Measurements from ENCODE around the gene ENTPD2. TPM values are rescaled to one million over a fixed set of nuclear protein-coding genes. Genes with fewer than 3 reads are reported as not detected.

ENTPD2 gene
- total and polyA plus RNA-seq, 2 donors (not counting 1 experiment from before 2014, with no cell fraction given), result not detected

DNA sequence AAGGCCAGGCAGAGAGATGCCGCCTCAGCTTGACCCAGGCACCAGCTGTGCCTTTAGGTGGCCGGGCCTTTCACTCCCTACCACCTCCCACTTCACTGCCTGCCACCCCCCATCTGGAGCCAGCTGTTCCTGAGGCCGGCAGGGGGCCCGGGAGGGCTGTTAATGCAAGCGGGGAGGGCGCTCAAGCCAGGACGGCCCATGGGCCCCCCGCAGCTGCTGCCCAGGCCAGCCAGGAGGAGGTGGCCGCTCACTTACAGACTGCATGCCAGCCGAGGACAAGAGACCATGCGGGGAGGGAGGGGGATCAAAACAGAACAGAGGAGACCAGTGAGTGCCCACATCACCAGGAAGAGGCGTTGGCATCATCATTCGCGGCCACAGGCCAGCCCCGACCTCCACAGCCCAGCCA is 30.3 kb downstream of the ENTPD2 start:
- intact Hi-C loops (cut with micrococcal nuclease), result no loop called here
- Histone ChIP-seq H3K4me3 (ENCODE audit: control extremely low read depth in 1 of 5, extremely low read depth in 1 of 5, insufficient read depth in 1 of 5, low read depth in 2 of 5, low read length in 4 of 5) (no peak overlapping the region), H3K27me3 (replicated peaks in 1 of 4; ENCODE audit: control extremely low read depth in 1 of 4, control insufficient read depth in 3 of 4, insufficient read depth in 4 of 4, low read length in 3 of 4) (no peaks in the 10 kb centered on the region), H2AFZ (ENCODE audit: insufficient read depth, low read depth, low read length, poor library complexity, severe bottlenecking) (no peak overlapping the region), H3K9ac (ENCODE audit: low read length) (no peak overlapping the region), H3K36me3 (replicated peaks in 1 of 2; ENCODE audit: control extremely low read depth in 1 of 2, control insufficient read depth in 1 of 2, extremely low read depth in 1 of 2, insufficient read depth in 2 of 2, low read length in 1 of 2) (no peaks in the 10 kb centered on the region), H3K27ac (ENCODE audit: low read length in 2 of 2) (no peak overlapping the region), H3K79me2 (ENCODE audit: control insufficient read depth, insufficient read depth, low read length) (no peaks in the 10 kb centered on the region), H3K4me2 (replicated peaks; ENCODE audit: low read depth, low read length, poor library complexity, severe bottlenecking) (no peak overlapping the region), H3K9me3 (ENCODE audit: control extremely low read depth in 1 of 3, control insufficient read depth in 2 of 3, insufficient read depth in 1 of 3, low read length in 2 of 3) (peaks cover 0 to 9% (median 0%) of the 10 kb centered on the region in 3 donors), H4K20me1 (ENCODE audit: control insufficient read depth, insufficient read depth, low read length, poor library complexity, severe bottlenecking) (peaks cover 4% of the 10 kb centered on the region), H3K4me1 (ENCODE audit: control insufficient read depth in 2 of 2, insufficient read depth in 2 of 2, low read length in 2 of 2) (peaks cover 7 to 22% of the 10 kb centered on the region in 2 donors)
- Mint-ChIP-seq H3K27me3 (no peaks in the 10 kb centered on the region), H3K9me3 (ENCODE audit: insufficient read depth) (no peaks in the 10 kb centered on the region), H3K4me3 (no peak overlapping the region), H3K4me1 (peaks cover 17% of the 10 kb centered on the region), H3K27ac (no peak overlapping the region)
- ChIA-PET CTCF (no interaction called here), POLR2A (no interaction called here)
- TF ChIP-seq EZH2 (IDR thresholded peaks at IDR 0.05; ENCODE audit: borderline replicate concordance, insufficient read depth, low read depth, low read length, poor library complexity, severe bottlenecking), result no peak
- TF ChIP-seq, protein P1, sequence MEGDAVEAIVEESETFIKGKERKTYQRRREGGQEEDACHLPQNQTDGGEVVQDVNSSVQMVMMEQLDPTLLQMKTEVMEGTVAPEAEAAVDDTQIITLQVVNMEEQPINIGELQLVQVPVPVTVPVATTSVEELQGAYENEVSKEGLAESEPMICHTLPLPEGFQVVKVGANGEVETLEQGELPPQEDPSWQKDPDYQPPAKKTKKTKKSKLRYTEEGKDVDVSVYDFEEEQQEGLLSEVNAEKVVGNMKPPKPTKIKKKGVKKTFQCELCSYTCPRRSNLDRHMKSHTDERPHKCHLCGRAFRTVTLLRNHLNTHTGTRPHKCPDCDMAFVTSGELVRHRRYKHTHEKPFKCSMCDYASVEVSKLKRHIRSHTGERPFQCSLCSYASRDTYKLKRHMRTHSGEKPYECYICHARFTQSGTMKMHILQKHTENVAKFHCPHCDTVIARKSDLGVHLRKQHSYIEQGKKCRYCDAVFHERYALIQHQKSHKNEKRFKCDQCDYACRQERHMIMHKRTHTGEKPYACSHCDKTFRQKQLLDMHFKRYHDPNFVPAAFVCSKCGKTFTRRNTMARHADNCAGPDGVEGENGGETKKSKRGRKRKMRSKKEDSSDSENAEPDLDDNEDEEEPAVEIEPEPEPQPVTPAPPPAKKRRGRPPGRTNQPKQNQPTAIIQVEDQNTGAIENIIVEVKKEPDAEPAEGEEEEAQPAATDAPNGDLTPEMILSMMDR (IDR thresholded peaks at IDR 0.05), result no peak
- no peak for DNase-seq
- ATAC-seq (ENCODE audit: low read depth), result no peak
- 94% methylated on average over 11 of the region's 15 CpGs for WGBS (ENCODE audit: insufficient coverage)

DNA sequence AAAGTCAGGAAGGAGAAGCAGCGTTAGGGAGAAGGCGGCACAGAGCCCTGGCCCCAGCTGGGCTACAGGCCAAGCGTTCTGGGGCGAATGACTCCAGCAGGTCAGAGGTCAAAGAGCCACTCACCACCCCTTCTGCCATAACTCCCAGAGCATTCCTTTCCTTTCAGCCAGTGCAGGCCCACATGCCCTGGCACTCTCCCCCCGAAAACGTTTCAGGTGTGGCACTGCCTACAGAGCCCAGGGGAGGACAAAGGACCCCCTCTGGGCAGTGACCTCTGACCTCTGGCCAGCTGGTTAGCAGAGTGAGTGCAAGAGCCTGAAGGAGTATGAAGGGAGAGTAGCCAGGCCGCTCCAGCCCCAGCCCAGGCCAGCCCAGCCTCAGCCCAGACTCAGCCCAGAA is 30.7 kb downstream of the ENTPD2 start:
- Mint-ChIP-seq H3K4me3 (no peak overlapping the region), H3K9me3 (ENCODE audit: insufficient read depth) (no peaks in the 10 kb centered on the region), H3K27me3 (no peaks in the 10 kb centered on the region), H3K27ac (no peak overlapping the region), H3K4me1 (peaks cover 17% of the 10 kb centered on the region)
- no peak for DNase-seq
- H3K36me3 ChIP-seq (replicated peaks in 1 of 2; ENCODE audit: control extremely low read depth in 1 of 2, control insufficient read depth in 1 of 2, extremely low read depth in 1 of 2, insufficient read depth in 2 of 2, low read length in 1 of 2), result no peaks in the 10 kb centered on the region
- 98% methylated on average over 6 of the region's 7 CpGs for WGBS (ENCODE audit: insufficient coverage)
- H3K4me2 ChIP-seq (replicated peaks; ENCODE audit: low read depth, low read length, poor library complexity, severe bottlenecking), result no peak overlapping the region
- no peaks in the 10 kb centered on the region for H3K79me2 ChIP-seq (ENCODE audit: control insufficient read depth, insufficient read depth, low read length)
- H2AFZ ChIP-seq (ENCODE audit: insufficient read depth, low read depth, low read length, poor library complexity, severe bottlenecking), result no peak overlapping the region
- TF ChIP-seq, protein P1 (IDR thresholded peaks at IDR 0.05), result no peak
- TF ChIP-seq EZH2 (IDR thresholded peaks at IDR 0.05; ENCODE audit: borderline replicate concordance, insufficient read depth, low read depth, low read length, poor library complexity, severe bottlenecking), result no peak
- H4K20me1 ChIP-seq (ENCODE audit: control insufficient read depth, insufficient read depth, low read length, poor library complexity, severe bottlenecking), result peaks cover 4% of the 10 kb centered on the region
- CTCF ChIA-PET, result no interaction called here
- intact Hi-C loops (cut with micrococcal nuclease), result no loop called here
- ATAC-seq (ENCODE audit: low read depth), result no peak
- H3K27ac ChIP-seq (ENCODE audit: low read length in 2 of 2), result no peak overlapping the region
- no peak overlapping the region for H3K9ac ChIP-seq (ENCODE audit: low read length)
- POLR2A ChIA-PET, result no interaction called here
- H3K4me1 ChIP-seq (ENCODE audit: control insufficient read depth in 2 of 2, insufficient read depth in 2 of 2, low read length in 2 of 2), result peaks cover 7 to 20% of the 10 kb centered on the region in 2 donors
- H3K27me3 ChIP-seq (replicated peaks in 1 of 4; ENCODE audit: control extremely low read depth in 1 of 4, control insufficient read depth in 3 of 4, insufficient read depth in 4 of 4, low read length in 3 of 4), result no peaks in the 10 kb centered on the region
- peaks cover 0 to 9% (median 0%) of the 10 kb centered on the region in 3 donors for H3K9me3 ChIP-seq (ENCODE audit: control extremely low read depth in 1 of 3, control insufficient read depth in 2 of 3, insufficient read depth in 1 of 3, low read length in 2 of 3)
- no peak overlapping the region for H3K4me3 ChIP-seq (ENCODE audit: control extremely low read depth in 1 of 5, extremely low read depth in 1 of 5, insufficient read depth in 1 of 5, low read depth in 2 of 5, low read length in 4 of 5)
